HUDEP-2 (cell line): Measurements from ENCODE around the gene PIK3R6.
A peak's percentile ranks its signal among the peaks of the same experiment; 100 is the strongest.

ENCODE experiments used
- DNase-seq, 76 experiments: peaks; one replicate each; lab custom pipeline; 2025; ENCODE audit not compliant: unreplicated experiment in 76 of 76; lab: John Stamatoyannopoulos, UW

The PIK3R6 gene

GRCh38 chr17:8798846-8799569, 68.5 kb downstream of the PIK3R6 start, which contains the start of gene MFSD6L:
Gene MFSD6L (minus strand): TSS chr17:8799365. CDS start chr17:8799120, 245 bp downstream.
- no peak for DNase-seq

GRCh38 chr17:8798176-8798845, 69.2 kb downstream of the PIK3R6 start:
- DNase-seq = no peak

DNA sequence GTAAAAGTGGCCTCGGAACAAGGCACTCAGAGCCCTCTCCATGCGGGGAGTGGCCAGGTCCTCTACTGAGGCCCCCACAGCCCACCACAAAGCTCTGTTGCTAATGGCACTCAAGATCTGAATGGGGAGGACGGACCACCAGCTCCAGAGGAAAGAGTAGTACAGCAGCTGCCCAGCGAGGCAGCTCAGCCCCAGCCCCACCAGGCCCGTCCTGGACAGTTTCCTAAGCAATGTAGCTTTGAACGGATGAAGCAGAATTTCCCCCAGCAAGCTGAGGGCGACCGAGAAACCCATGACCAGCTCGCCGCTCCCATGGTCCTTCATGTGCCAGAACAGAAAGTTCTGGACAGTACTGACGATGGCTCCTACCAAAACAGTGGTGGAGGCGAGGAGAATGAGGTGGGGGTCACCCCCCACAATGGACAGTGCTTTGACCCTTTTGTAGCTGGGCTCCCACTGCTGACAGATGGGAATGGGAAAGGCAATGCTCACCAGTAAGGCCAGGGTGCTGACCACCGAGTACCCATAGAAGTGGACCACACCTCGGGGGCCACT, 69.8 kb downstream of the PIK3R6 start:
- DNase-seq = no peak

GRCh38 chr17:8794636-8795035, 72.8 kb downstream of the PIK3R6 start:
- DNase-seq = no peak

DNA sequence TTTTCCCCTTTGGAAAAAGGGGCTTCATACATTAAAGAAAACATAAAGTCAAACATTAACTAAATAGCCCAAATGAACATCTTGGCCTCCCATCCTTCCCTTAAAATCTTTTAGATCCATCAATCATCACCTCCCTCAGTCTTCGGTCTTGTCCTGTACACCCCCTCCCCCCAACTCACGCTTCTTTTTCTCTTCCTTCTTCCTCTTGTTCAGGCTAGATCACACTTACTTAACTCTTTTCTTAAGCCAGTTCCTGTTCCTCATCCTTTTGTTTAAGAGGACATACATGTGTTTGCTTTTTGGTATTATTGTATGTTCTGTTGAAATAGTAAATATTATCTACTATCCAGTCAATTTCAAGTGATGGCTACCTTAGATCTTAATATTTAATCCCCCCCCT, 73.8 kb downstream of the PIK3R6 start:
- no peak for DNase-seq

DNA sequence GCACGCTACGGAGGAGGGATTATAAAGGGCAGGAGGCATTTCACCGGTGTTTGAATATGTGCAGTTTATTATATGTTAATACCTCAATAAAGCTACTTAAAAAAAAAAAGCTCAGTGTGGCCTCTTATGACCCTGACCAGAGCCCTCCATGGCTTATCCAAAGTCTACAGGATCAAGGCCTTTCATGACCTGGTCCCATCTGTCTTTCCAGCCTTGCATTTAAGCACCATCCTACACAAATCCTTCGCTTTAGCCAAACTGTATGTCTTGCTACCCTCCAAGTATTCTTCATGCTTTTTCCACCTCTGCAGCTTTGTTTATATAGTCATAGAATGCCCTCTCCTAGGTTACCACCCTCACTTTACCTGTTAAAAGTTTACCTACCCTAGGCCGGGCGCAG, 74.8 kb downstream of the PIK3R6 start:
- DNase-seq = no peak

DNA sequence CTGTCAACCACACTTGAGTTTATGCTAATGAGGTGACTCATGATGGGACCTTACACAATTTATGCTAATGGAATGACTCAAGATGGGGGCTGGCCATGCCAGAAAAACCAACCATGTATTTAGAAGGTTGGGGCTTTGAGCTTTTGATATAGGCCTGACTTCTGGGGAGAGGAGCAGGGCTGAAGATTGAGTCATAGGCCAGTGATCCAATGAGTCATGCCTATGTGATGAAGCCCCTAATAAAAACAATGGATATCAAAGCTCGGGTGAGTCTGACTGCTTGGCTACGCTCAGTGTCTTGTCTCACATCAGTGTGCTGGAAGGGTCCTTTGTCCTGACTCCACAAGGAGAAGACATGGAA, 75.6 kb downstream of the PIK3R6 start:
- DNase-seq = no peak

- DNase-seq = no peak
Measured at GRCh38 chr17:8791248-8791909, 76.1 kb downstream of the PIK3R6 start.

- no peak for DNase-seq
Measured at GRCh38 chr17:8789743-8790142, 77.7 kb downstream of the PIK3R6 start.

DNA sequence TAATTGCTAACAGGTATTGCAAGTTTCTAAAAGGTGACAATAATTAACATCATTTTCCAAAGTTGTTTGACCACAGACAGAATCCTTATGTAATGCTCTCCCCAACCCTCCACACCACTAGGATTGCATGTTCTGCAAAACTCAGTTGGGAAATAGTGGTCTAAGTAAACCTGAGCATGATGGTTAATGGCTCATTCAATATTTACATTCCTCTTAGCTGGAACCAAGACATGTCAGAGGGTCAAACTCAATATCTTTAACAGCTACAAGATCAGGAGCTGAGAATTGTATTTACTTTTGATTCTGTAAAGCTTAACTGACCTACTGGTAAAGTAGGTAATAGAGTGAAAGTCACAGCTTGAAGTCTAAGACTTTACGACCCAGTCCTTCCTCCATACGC, 78.5 kb downstream of the PIK3R6 start:
- no peak for DNase-seq

GRCh38 chr17:8785547-8786413, 81.7 kb downstream of the PIK3R6 start:
- DNase-seq = peak in 61 of 76 experiments; percentile 2 to 63 (median 37)

DNA sequence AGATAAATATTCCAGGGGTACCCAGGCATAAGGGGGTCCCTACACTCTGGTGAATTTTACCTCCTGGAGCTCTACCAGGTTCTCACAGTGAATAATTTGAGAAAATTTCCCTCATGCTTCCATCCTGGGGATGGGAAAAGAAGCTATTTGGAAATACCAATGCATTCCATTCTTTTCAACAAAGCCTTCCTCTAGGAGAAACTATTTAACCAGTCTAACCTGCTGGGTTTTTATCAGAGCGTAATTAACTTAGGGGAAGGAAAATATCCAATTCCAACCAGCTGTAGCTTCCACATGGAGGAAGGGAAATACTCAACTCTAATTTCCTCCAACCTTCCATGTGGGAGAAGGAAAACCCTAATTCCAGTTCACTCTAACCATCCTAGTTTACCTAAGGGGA, 85.3 kb downstream of the PIK3R6 start:
- DNase-seq = no peak

DNA sequence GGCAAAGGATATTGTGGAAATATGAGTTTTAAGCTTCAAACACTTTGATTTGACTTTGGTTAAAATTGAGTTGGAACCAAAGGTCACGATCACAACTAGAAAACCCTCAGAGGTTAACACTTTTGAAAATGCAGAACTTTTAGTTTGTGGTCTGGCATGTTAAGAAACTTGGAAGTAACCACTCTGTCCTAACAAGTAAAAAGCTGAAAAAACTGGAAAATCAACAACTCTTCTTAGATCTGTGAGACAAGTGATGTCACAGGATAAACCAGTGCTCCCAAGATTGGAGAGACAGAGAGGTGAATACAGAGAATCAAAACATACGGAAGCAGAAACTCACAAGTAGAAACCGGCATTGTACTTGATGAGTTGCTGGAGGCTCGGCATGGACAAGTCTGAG, 85.7 kb downstream of the PIK3R6 start:
- DNase-seq = no peak

GRCh38 chr17:8776881-8777280, 90.6 kb downstream of the PIK3R6 start:
- no peak for DNase-seq

- no peak for DNase-seq
Measured at GRCh38 chr17:8776248-8776647, 91.2 kb downstream of the PIK3R6 start.

GRCh38 chr17:8766731-8767130, 100.7 kb downstream of the PIK3R6 start:
- no peak for DNase-seq

- no peak for DNase-seq
Measured at GRCh38 chr17:8762012-8762411, 105.5 kb downstream of the PIK3R6 start.

GRCh38 chr17:8758137-8758596, 109.3 kb downstream of the PIK3R6 start, which contains the start of gene SPDYE4:
Gene SPDYE4 (minus strand): TSS chr17:8758546. CDS start chr17:8758382, 164 bp downstream.
- DNase-seq = no peak

DNA sequence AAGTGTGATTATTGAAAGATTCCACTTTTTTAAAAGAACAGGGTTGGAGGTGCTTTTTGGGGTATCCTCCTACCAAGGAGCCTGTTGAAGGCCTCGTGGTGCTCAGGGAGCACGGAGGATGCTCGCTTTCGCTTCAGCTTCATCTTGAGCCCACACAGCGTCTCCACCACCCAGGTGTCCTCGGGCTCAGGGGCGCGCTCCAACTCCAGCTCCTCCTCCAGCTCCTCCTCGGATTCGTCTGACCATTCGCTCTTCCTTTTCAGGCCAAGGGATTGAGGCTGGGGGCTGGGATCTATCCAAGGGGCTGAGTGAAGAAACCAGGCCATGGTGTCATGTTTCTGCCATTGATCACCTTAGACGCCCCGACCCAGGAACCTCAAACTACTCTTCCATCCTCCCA, 110.3 kb downstream of the PIK3R6 start:
- no peak for DNase-seq

GRCh38 chr17:8755590-8756255, 111.8 kb downstream of the PIK3R6 start:
- DNase-seq = no peak
